OCI-LY1 (cell line): Measurements from ENCODE around the gene KMO.

ENCODE experiments used
- H2AFZ ChIP-seq: fragments of 200-600 bp; sonication (generic), shearing (Covaris generic); 2 replicates; pipeline ENCODE4 v1.6.0; 2014; ENCODE audit warnings: antibody characterized with exemption, mild to moderate bottlenecking, low read length
- H3F3A ChIP-seq: fragments of 200-600 bp; sonication (generic), shearing (Covaris generic); 2 replicates; pipeline ENCODE4 v1.6.0; 2014; ENCODE audit warnings: mild to moderate bottlenecking, antibody characterized with exemption, low read length, moderate library complexity; ENCODE audit not compliant: insufficient read depth
- H3K27ac ChIP-seq: fragments of 200-600 bp; sonication (generic); 2 replicates; pipeline ENCODE4 v1.5.1; 2014; ENCODE audit warnings: low read length, mixed run types, mild to moderate bottlenecking, low read depth; ENCODE audit not compliant: poor library complexity, severe bottlenecking
- H3K27me3 ChIP-seq: fragments of 200-600 bp; sonication (generic); 2 replicates; pipeline ENCODE4 v1.6.0; 2014; ENCODE audit warnings: antibody characterized with exemption, mild to moderate bottlenecking, low read length, moderate library complexity; ENCODE audit not compliant: insufficient read depth
- H3K36me3 ChIP-seq: fragments of 200-600 bp; sonication (generic); 2 replicates; pipeline ENCODE4 v1.6.1; 2014; ENCODE audit warnings: mild to moderate bottlenecking, antibody characterized with exemption, low read length, moderate library complexity, mixed read lengths; ENCODE audit not compliant: insufficient read depth
- H3K4me1 ChIP-seq: fragments of 200-600 bp; sonication (generic); 2 replicates; pipeline ENCODE4 v1.5.1; 2014; ENCODE audit warnings: mild to moderate bottlenecking, low read length, moderate library complexity; ENCODE audit not compliant: insufficient read depth, severe bottlenecking
- H3K4me2 ChIP-seq: fragments of 200-600 bp; sonication (generic), shearing (Covaris generic); 2 replicates; pipeline ENCODE4 v1.6.1; 2014; ENCODE audit warnings: low read length
- H3K4me3 ChIP-seq: fragments of 200-600 bp; sonication (generic); 2 replicates; pipeline ENCODE4 v1.5.1; 2014; ENCODE audit warnings: low read length, low read depth, mild to moderate bottlenecking, mixed read lengths; ENCODE audit not compliant: poor library complexity, severe bottlenecking
- H3K79me2 ChIP-seq: fragments of 200-600 bp; shearing (Covaris generic); 2 replicates; pipeline ENCODE4 v1.6.1; 2016; ENCODE audit warnings: mixed run types, low read length, mixed read lengths; ENCODE audit not compliant: insufficient read depth
- H3K9ac ChIP-seq: fragments of 200-600 bp; sonication (generic), shearing (Covaris generic); 2 replicates; pipeline ENCODE4 v1.6.1; 2014; ENCODE audit warnings: mild to moderate bottlenecking, low read length, mixed read lengths
- H3K9me2 ChIP-seq: fragments of 200-600 bp; sonication (generic), shearing (Covaris generic); 2 replicates; pipeline ENCODE4 v1.6.1; 2014; ENCODE audit warnings: low read depth, mild to moderate bottlenecking, low read length, mixed read lengths
- H3K9me3 ChIP-seq: fragments of 200-600 bp; shearing (Covaris generic); 2 replicates; pipeline ENCODE4 v1.6.1; 2014; ENCODE audit warnings: low read length, mixed read lengths
- H4K20me1 ChIP-seq: fragments of 200-600 bp; sonication (generic), shearing (Covaris generic); 2 replicates; pipeline ENCODE4 v1.6.0; 2016; ENCODE audit warnings: mild to moderate bottlenecking, low read length; ENCODE audit not compliant: insufficient read depth
- EZH2 ChIP-seq: fragments of 200-600 bp; sonication (generic), shearing (Covaris generic); IDR thresholded peaks from 2 replicates; pipeline ENCODE4 v1.8.0; 2017; ENCODE audit warnings: borderline replicate concordance, mixed run types, mild to moderate bottlenecking, antibody characterized with exemption, low read length, moderate library complexity, mixed read lengths
- TF ChIP-seq, protein P1 (sequence below): fragments of 200-600 bp; sonication (generic), shearing (Covaris generic); IDR thresholded peaks from 2 replicates; pipeline ENCODE4 v1.5.1; 2017; ENCODE audit warnings: mild to moderate bottlenecking, antibody characterized with exemption, low read length, moderate library complexity, mixed read lengths

The KMO gene

DNA sequence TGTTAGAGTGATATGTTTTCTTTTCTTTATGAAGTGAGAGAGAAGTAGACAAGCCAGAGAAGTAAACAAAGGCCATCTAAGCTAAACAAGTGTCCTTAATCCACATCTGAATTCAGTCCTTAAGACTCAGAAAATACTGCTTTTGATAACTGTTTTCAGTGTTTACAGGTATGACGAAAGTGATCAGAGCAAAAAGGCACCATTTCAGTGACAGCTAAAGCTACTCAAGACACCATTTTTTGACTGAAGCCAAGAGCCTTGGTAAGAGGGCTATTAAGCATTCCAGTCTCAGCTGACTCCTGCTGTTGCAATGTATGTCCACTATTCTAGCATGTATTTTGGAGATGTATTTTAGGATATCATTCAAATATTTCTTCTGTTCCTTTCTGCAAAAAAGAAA is 4.1 kb downstream of the KMO start:
- H3K4me3 ChIP-seq, result no peak overlapping the region
- H3F3A ChIP-seq, result no peaks in the 10 kb centered on the region
- H3K4me2 ChIP-seq, result no peak overlapping the region
- no peak overlapping the region for H3K9ac ChIP-seq
- H3K4me1 ChIP-seq, result peaks cover 31% of the 10 kb centered on the region
- H3K27me3 ChIP-seq, result no peaks in the 10 kb centered on the region
- H3K36me3 ChIP-seq, result no peaks in the 10 kb centered on the region; the same call in 1 of the 2 replicates
- H2AFZ ChIP-seq, result no peak overlapping the region
- no peaks in the 10 kb centered on the region for H3K9me2 ChIP-seq
- no peaks in the 10 kb centered on the region for H4K20me1 ChIP-seq
- no peaks in the 10 kb centered on the region for H3K9me3 ChIP-seq
- TF ChIP-seq, protein P1, sequence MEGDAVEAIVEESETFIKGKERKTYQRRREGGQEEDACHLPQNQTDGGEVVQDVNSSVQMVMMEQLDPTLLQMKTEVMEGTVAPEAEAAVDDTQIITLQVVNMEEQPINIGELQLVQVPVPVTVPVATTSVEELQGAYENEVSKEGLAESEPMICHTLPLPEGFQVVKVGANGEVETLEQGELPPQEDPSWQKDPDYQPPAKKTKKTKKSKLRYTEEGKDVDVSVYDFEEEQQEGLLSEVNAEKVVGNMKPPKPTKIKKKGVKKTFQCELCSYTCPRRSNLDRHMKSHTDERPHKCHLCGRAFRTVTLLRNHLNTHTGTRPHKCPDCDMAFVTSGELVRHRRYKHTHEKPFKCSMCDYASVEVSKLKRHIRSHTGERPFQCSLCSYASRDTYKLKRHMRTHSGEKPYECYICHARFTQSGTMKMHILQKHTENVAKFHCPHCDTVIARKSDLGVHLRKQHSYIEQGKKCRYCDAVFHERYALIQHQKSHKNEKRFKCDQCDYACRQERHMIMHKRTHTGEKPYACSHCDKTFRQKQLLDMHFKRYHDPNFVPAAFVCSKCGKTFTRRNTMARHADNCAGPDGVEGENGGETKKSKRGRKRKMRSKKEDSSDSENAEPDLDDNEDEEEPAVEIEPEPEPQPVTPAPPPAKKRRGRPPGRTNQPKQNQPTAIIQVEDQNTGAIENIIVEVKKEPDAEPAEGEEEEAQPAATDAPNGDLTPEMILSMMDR, result no peak
- TF ChIP-seq EZH2, result no peak
- H3K27ac ChIP-seq, result no peak overlapping the region
- no peaks in the 10 kb centered on the region for H3K79me2 ChIP-seq

- Histone ChIP-seq H3K4me3 (no peak overlapping the region), H3K79me2 (no peaks in the 10 kb centered on the region), H3K36me3 (no peaks in the 10 kb centered on the region; the same call in 1 of the 2 replicates), H3K9me3 (no peaks in the 10 kb centered on the region), H3K27ac (no peak overlapping the region), H3F3A (no peaks in the 10 kb centered on the region), H2AFZ (no peak overlapping the region), H3K27me3 (no peaks in the 10 kb centered on the region), H3K4me1 (peaks cover 34% of the 10 kb centered on the region), H3K9me2 (no peaks in the 10 kb centered on the region), H3K9ac (no peak overlapping the region), H3K4me2 (no peak overlapping the region), H4K20me1 (no peaks in the 10 kb centered on the region)
- TF ChIP-seq, protein P1, result no peak
- TF ChIP-seq EZH2, result no peak
Observed at GRCh38 chr1:241536969-241537368, 4.8 kb downstream of the KMO start.

DNA sequence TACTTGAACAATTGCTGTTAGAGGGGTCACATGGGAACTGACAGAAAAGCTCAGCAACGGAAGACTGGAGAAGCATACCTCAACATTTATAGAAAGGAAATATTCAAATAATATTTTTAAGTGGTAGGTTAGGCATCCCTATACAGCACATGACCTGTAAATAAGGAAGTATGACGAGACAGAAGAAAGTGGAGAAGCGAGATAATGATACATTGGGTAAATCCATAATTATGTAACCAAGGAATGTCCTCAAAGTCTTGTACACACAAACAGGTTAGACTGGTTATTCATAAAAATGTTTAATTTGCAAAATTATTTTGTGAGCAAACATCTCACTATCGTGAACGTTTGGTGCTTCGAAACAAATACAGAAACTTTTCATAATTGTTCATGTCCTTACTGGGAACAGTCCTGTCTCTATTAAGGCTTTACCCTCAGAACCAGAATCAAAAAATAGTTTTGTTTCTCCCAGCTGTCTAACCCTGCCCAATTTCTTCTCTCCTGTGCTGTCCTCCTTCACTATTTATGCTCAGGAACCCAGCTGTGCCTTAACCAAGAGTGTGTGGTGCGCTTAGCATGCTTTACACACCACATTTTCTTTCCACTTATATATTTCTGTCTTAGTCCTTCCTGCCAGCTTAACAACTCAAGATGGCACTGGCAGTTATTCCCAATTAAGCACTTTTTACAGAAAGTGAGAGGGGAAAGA is 10.2 kb downstream of the KMO start:
- peak overlapping the region; percentile 69 for H3K27ac ChIP-seq
- H3K4me3 ChIP-seq, result peak overlapping the region; percentile 23
- H3K4me2 ChIP-seq, result peak overlapping the region; percentile 54

More for the DNA sequence above, 10.2 kb downstream of the KMO start:
- Histone ChIP-seq H4K20me1 (no peaks in the 10 kb centered on the region), H3F3A (no peaks in the 10 kb centered on the region), H3K4me1 (peaks cover 29% of the 10 kb centered on the region), H3K36me3 (no peaks in the 10 kb centered on the region; the same call in 1 of the 2 replicates), H2AFZ (peak overlapping the region; percentile 26; the same call in 1 of the 2 replicates), H3K27me3 (no peaks in the 10 kb centered on the region), H3K9ac (peak overlapping the region; percentile 25; the same call in 1 of the 2 replicates), H3K79me2 (no peaks in the 10 kb centered on the region), H3K9me2 (no peaks in the 10 kb centered on the region), H3K9me3 (no peaks in the 10 kb centered on the region)
- no peak for TF ChIP-seq EZH2
- TF ChIP-seq, protein P1, result no peak
